Trophoblast cell (in vitro differentiated cells and primary cell): Measurements from ENCODE around the gene SORCS1.

Source experiments
- DNase-seq, 2 donors: peaks; one replicate each; pipeline ENCODE4 v3.0.0-alpha.2; 2016
- H2AFZ ChIP-seq: 2 replicates; pipeline ENCODE4 v1.6.1; 2013; ENCODE audit warnings: low read length, moderate library complexity, mild to moderate bottlenecking; ENCODE audit not compliant: insufficient read depth, poor library complexity
- H2AK5ac ChIP-seq: 2 replicates; pipeline ENCODE4 v1.6.1; 2013; ENCODE audit warnings: mild to moderate bottlenecking, low read length
- H2BK120ac ChIP-seq: 2 replicates; pipeline ENCODE4 v1.6.1; 2013; ENCODE audit warnings: low read length, mild to moderate bottlenecking, moderate library complexity; ENCODE audit not compliant: insufficient read depth, poor library complexity
- H2BK12ac ChIP-seq: 2 replicates; pipeline ENCODE4 v1.6.1; 2013; ENCODE audit warnings: mild to moderate bottlenecking, low read length, moderate library complexity
- H2BK5ac ChIP-seq: 2 replicates; pipeline ENCODE4 v1.6.1; 2013; ENCODE audit warnings: low read length, low read depth, moderate library complexity, mild to moderate bottlenecking; ENCODE audit not compliant: poor library complexity
- H3K14ac ChIP-seq: 2 replicates; pipeline ENCODE4 v1.6.1; 2013; ENCODE audit warnings: mild to moderate bottlenecking, low read length
- H3K18ac ChIP-seq: 2 replicates; pipeline ENCODE4 v1.6.1; 2013; ENCODE audit warnings: mild to moderate bottlenecking, low read length
- H3K23ac ChIP-seq: 2 replicates; pipeline ENCODE4 v1.6.1; 2013; ENCODE audit warnings: low read length
- H3K27ac ChIP-seq: 2 replicates; pipeline ENCODE4 v1.5.1; 2013; ENCODE audit warnings: low read depth, mild to moderate bottlenecking, inconsistent platforms, low read length, moderate library complexity
- H3K27me3 ChIP-seq: 2 replicates; pipeline ENCODE4 v1.6.1; 2013; ENCODE audit warnings: inconsistent platforms, mild to moderate bottlenecking, low read length, moderate library complexity; ENCODE audit not compliant: insufficient read depth
- H3K36me3 ChIP-seq, 2 experiments: 1 replicate in 1 of 2; 2 replicates in 1 of 2; pipeline ENCODE4 v1.6.1; 2013; ENCODE audit warnings: low read length in 2 of 2, mild to moderate bottlenecking in 2 of 2, moderate library complexity in 1 of 2; ENCODE audit not compliant: insufficient read depth in 2 of 2, control insufficient read depth in 1 of 2
- H3K4ac ChIP-seq: 2 replicates; pipeline ENCODE4 v1.6.1; 2013; ENCODE audit warnings: low read depth, mild to moderate bottlenecking, low read length, moderate library complexity
- H3K4me1 ChIP-seq, 2 experiments: 1 replicate in 1 of 2; 2 replicates in 1 of 2; pipeline ENCODE4 v1.6.1; 2013; ENCODE audit warnings: low read length in 2 of 2, mild to moderate bottlenecking in 2 of 2, moderate library complexity in 1 of 2; ENCODE audit not compliant: insufficient read depth in 2 of 2, control insufficient read depth in 1 of 2
- H3K4me2 ChIP-seq: 2 replicates; pipeline ENCODE4 v1.6.1; 2013; ENCODE audit warnings: inconsistent platforms, mild to moderate bottlenecking, low read length, moderate library complexity
- H3K4me3 ChIP-seq: 2 replicates; pipeline ENCODE4 v1.5.1; 2013; ENCODE audit warnings: mild to moderate bottlenecking, low read depth, low read length, inconsistent platforms
- H3K79me1 ChIP-seq: one replicate; pipeline ENCODE4 v1.6.1; 2013; ENCODE audit warnings: low read length
- H3K79me2 ChIP-seq: 2 replicates; pipeline ENCODE4 v1.6.1; 2013; ENCODE audit warnings: low read length, mild to moderate bottlenecking; ENCODE audit not compliant: control insufficient read depth, insufficient read depth, poor library complexity
- H3K9ac ChIP-seq: 2 replicates; pipeline ENCODE4 v1.6.1; 2013; ENCODE audit warnings: mild to moderate bottlenecking, low read length
- H3K9me3 ChIP-seq: 2 replicates; pipeline ENCODE4 v1.6.1; 2013; ENCODE audit warnings: low read depth, mild to moderate bottlenecking, control low read depth, inconsistent platforms, low read length; ENCODE audit not compliant: insufficient read depth
- H4K12ac ChIP-seq: 2 replicates; pipeline ENCODE4 v1.6.1; 2013; ENCODE audit warnings: low read depth, mild to moderate bottlenecking, low read length, moderate library complexity
- H4K8ac ChIP-seq: 2 replicates; pipeline ENCODE4 v1.6.1; 2013; ENCODE audit warnings: low read depth, mild to moderate bottlenecking, low read length, moderate library complexity
- H4K91ac ChIP-seq: one replicate; pipeline ENCODE4 v1.6.1; 2013; ENCODE audit warnings: low read depth, mild to moderate bottlenecking, low read length, moderate library complexity
- WGBS: extraction: QIAGEN DNeasy Blood & Tissue Kit; methylation state at CpG from one replicate; pipeline ENCODE4 v1.1.7; 2013; ENCODE audit warnings: missing lambda C conversion rate; ENCODE audit not compliant: insufficient read length, insufficient coverage; ENCODE audit errors: extremely low coverage; 5-methylcytosine and 5-hydroxymethylcytosine counted together

SORCS1 gene

DNA sequence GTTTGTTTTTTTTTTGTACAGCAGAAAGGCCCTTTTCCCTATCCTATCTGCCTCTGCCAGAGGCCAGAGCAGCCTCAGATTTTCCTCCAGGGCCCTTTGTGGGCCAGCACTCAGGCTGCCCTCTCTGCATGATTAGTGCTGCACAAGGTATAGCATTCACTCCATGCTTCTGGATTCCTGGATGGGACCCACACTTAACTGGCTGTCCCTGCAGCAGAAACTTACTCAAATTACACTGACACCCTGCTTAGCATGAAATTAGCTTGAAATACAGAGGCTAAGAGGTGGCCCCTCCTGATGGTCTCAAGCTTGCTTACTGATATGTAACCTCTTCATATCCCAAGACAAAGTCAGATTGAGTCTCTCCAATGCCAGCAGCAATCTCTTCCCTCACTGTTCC, 239.3 kb downstream of the SORCS1 start:
- H4K12ac ChIP-seq, result no peak overlapping the region
- no peak overlapping the region for H4K91ac ChIP-seq
- H3K9ac ChIP-seq, result no peak overlapping the region
- no peak overlapping the region for H3K27ac ChIP-seq
- H2AK5ac ChIP-seq, result no peak overlapping the region
- no peaks in the 10 kb centered on the region for H3K9me3 ChIP-seq
- no peak overlapping the region for H3K18ac ChIP-seq
- no peak overlapping the region for H4K8ac ChIP-seq
- H3K79me1 ChIP-seq, result no peaks in the 10 kb centered on the region
- H3K23ac ChIP-seq, result no peak overlapping the region
- no peak overlapping the region for H2BK5ac ChIP-seq
- H3K27me3 ChIP-seq, result no peaks in the 10 kb centered on the region
- DNase-seq, result no peak
- no peak overlapping the region for H2AFZ ChIP-seq
- no peak overlapping the region for H3K14ac ChIP-seq
- no peak overlapping the region for H3K4me2 ChIP-seq
- H2BK120ac ChIP-seq, result no peak overlapping the region
- no peak overlapping the region for H3K4me3 ChIP-seq
- no peaks in the 10 kb centered on the region for H3K36me3 ChIP-seq
- no peaks in the 10 kb centered on the region for H3K79me2 ChIP-seq
- no peak overlapping the region for H2BK12ac ChIP-seq
- no peak overlapping the region for H3K4ac ChIP-seq
- no peaks in the 10 kb centered on the region for H3K4me1 ChIP-seq

DNA sequence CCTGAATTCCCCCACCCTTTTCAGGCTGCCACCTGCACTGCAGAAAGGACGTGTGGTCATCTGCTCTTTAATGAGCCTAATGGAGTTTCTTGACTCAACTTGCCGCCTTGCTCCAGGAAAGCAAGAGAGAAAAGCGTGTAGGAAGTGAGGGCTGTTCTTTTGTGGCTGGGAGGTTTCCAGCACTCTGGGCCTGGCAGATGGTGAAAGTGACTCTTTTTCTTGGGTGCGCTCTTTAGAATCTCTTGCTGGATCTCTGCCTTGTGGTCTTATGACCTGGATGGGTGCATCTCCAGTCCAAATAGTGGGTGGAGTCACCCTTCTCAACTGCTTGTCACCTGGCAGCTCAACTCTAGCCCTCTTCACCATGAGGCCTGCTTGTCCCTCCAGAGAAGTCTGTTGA, 244.0 kb downstream of the SORCS1 start:
- WGBS, result no CpG with 5 or more reads among the region's 4 CpGs
- no peak overlapping the region for H3K23ac ChIP-seq
- no peak overlapping the region for H3K14ac ChIP-seq
- no peak overlapping the region for H4K12ac ChIP-seq
- H3K27me3 ChIP-seq, result no peaks in the 10 kb centered on the region
- H3K9ac ChIP-seq, result no peak overlapping the region
- no peaks in the 10 kb centered on the region for H3K79me2 ChIP-seq
- no peak overlapping the region for H2BK12ac ChIP-seq
- H2AFZ ChIP-seq, result no peak overlapping the region
- H4K8ac ChIP-seq, result no peak overlapping the region
- H4K91ac ChIP-seq, result no peak overlapping the region
- no peaks in the 10 kb centered on the region for H3K4me1 ChIP-seq
- no peak overlapping the region for H2BK120ac ChIP-seq
- H3K9me3 ChIP-seq, result no peaks in the 10 kb centered on the region
- no peak for DNase-seq
- H2BK5ac ChIP-seq, result no peak overlapping the region
- no peak overlapping the region for H3K4ac ChIP-seq
- H3K27ac ChIP-seq, result no peak overlapping the region
- no peaks in the 10 kb centered on the region for H3K79me1 ChIP-seq
- no peaks in the 10 kb centered on the region for H3K36me3 ChIP-seq
- H3K4me2 ChIP-seq, result no peak overlapping the region
- no peak overlapping the region for H2AK5ac ChIP-seq
- H3K18ac ChIP-seq, result no peak overlapping the region
- H3K4me3 ChIP-seq, result no peak overlapping the region

DNA sequence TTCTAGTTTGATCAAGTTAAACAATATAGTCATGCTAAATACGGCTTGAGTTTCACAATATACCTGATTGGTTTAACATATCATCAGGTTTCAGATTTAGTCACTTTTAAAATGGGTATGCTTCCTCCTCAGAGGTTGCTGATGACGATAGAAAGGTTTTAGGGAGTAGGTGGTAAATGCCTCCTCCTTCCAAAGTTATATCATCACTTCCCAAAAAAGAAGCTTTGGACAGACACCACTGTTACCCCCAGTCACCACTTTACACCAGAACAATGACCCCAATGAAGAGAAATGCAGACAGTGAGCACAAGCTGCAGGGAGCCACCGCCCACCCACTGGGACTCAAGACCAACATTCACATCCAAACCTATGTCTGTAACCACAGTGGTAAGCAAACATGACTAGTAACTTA, 244.6 kb downstream of the SORCS1 start:
- no peak overlapping the region for H4K8ac ChIP-seq

DNA sequence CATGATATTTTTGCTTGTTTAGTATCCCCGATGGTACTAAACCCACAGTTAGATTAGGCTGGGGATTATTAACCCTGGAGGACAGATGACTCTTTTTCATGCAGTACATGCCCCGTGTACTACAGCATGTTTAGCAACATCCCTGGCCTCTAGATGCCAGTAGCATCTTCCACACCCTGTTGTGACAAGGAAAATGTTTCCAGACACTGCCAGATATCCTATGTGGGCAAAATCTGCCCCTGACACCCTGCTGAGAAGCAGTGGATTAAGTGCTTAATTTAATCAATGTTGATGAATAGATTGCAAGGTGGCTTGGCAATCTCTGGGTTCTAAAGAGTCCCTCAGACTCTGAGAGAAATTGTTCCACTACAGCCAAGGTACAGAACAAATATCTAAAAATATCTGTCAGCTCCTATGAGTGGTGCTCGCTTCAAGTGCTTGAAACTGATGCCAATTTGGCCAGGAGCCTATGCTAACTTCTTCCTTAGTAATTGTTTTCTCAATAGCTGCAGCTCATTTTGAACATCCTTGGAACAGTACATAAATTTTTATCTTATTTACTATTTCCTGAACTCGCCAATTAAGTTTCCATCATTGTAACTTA, 247.0 kb downstream of the SORCS1 start:
- Histone ChIP-seq H3K27me3 (no peaks in the 10 kb centered on the region), H3K27ac (no peak overlapping the region), H3K4me2 (no peak overlapping the region)

More for the DNA sequence above, 244.6 kb downstream of the SORCS1 start:
- Histone ChIP-seq H3K79me1 (no peaks in the 10 kb centered on the region), H2AFZ (no peak overlapping the region), H3K79me2 (no peaks in the 10 kb centered on the region), H3K4me2 (no peak overlapping the region), H3K4me3 (no peak overlapping the region), H2BK12ac (no peak overlapping the region), H3K36me3 (no peaks in the 10 kb centered on the region), H4K91ac (no peak overlapping the region), H3K4me1 (no peaks in the 10 kb centered on the region), H3K9ac (no peak overlapping the region), H4K12ac (no peak overlapping the region), H3K23ac (no peak overlapping the region), H3K14ac (no peak overlapping the region), H2BK120ac (no peak overlapping the region), H3K27me3 (no peaks in the 10 kb centered on the region), H2BK5ac (no peak overlapping the region), H3K18ac (no peak overlapping the region), H2AK5ac (no peak overlapping the region), H3K9me3 (no peaks in the 10 kb centered on the region), H3K4ac (no peak overlapping the region), H3K27ac (no peak overlapping the region)
- no peak for DNase-seq
- WGBS, result no CpG with 5 or more reads among the region's 3 CpGs

More for the DNA sequence above, 247.0 kb downstream of the SORCS1 start:
- H4K12ac ChIP-seq, result no peak overlapping the region
- H2BK5ac ChIP-seq, result no peak overlapping the region
- WGBS, result no CpG with 5 or more reads among the region's 4 CpGs
- H3K79me2 ChIP-seq, result no peaks in the 10 kb centered on the region
- no peak overlapping the region for H2AK5ac ChIP-seq
- H4K8ac ChIP-seq, result no peak overlapping the region
- H3K4me3 ChIP-seq, result no peak overlapping the region
- peak overlapping the region; percentile 60 for H3K9ac ChIP-seq
- H3K9me3 ChIP-seq, result no peaks in the 10 kb centered on the region
- no peak overlapping the region for H3K18ac ChIP-seq
- no peak for DNase-seq
- no peak overlapping the region for H4K91ac ChIP-seq
- H2AFZ ChIP-seq, result no peak overlapping the region
- no peaks in the 10 kb centered on the region for H3K79me1 ChIP-seq
- no peak overlapping the region for H3K4ac ChIP-seq
- no peak overlapping the region for H3K23ac ChIP-seq
- H2BK120ac ChIP-seq, result no peak overlapping the region
- no peak overlapping the region for H3K14ac ChIP-seq
- no peaks in the 10 kb centered on the region for H3K4me1 ChIP-seq
- no peak overlapping the region for H2BK12ac ChIP-seq
- no peaks in the 10 kb centered on the region for H3K36me3 ChIP-seq
